IMR-90 (cell line): ENCODE data around the gene LMLN. TPM values are rescaled to one million over a fixed set of nuclear protein-coding genes. Genes with fewer than 3 reads are reported as not detected.

Source experiments
- ATAC-seq: fragments of 200-7000 bp; cut with Tn5 transposase; 2 replicates; pipeline ENCODE4 v1.9.1; 2020; ENCODE audit warnings: low read depth, mild to moderate bottlenecking, moderate library complexity
- BruUV-seq: library from RNA; stranded (reverse); fragments of 400-500 nt; replicated peaks from 2 replicates; lab custom pipeline; 2021; lab: Mats Ljungman, UMichigan
- CTCF ChIA-PET: fragments of 300-600 bp; formaldehyde crosslinking; extraction: SDS; loops from one replicate; lab custom pipeline; 2021; ENCODE audit warnings: antibody characterized with exemption; lab: Yijun Ruan, JAX
- POLR2A ChIA-PET: fragments of 300-600 bp; sonication (Branson Sonifier 250); formaldehyde crosslinking; loops from one replicate; lab custom pipeline; 2022; ENCODE audit warnings: antibody characterized with exemption; ENCODE audit not compliant: unreplicated experiment; lab: Charles Lee
- DNase-seq: peaks from one replicate; pipeline ENCODE4 v3.0.0; 2013
- H2AFZ ChIP-seq: replicated peaks from 2 replicates; pipeline ENCODE3; 2013; ENCODE audit warnings: low read length, mild to moderate bottlenecking; ENCODE audit not compliant: poor library complexity
- H2AK5ac ChIP-seq: 2 replicates; pipeline ENCODE4 v1.6.1; 2013; ENCODE audit warnings: low read depth, low read length, inconsistent platforms
- H2AK9ac ChIP-seq: replicated peaks from 2 replicates; pipeline ENCODE3; 2013; ENCODE audit warnings: mild to moderate bottlenecking, low read depth, low read length, moderate library complexity; ENCODE audit not compliant: poor library complexity
- H2BK120ac ChIP-seq: 2 replicates; pipeline ENCODE4 v1.6.1; 2013; ENCODE audit warnings: low read depth, low read length, inconsistent platforms
- H2BK15ac ChIP-seq: 3 replicates; pipeline ENCODE4 v1.6.1; 2013; ENCODE audit warnings: low read depth, low read length, inconsistent platforms
- H2BK20ac ChIP-seq: 2 replicates; pipeline ENCODE4 v1.6.1; 2013; ENCODE audit warnings: low read depth, mild to moderate bottlenecking, inconsistent platforms, low read length, moderate library complexity
- H2BK5ac ChIP-seq: 2 replicates; pipeline ENCODE4 v1.6.1; 2013; ENCODE audit warnings: mild to moderate bottlenecking, low read depth, low read length, inconsistent platforms; ENCODE audit not compliant: poor library complexity, severe bottlenecking
- H3K14ac ChIP-seq: replicated peaks from 2 replicates; pipeline ENCODE4 v1.6.1; 2013; ENCODE audit warnings: low read depth, low read length, inconsistent platforms
- H3K18ac ChIP-seq: 2 replicates; pipeline ENCODE4 v1.6.1; 2013; ENCODE audit warnings: low read depth, low read length, control low read depth
- H3K23ac ChIP-seq: 2 replicates; pipeline ENCODE4 v1.6.1; 2013; ENCODE audit warnings: low read depth, low read length, inconsistent platforms
- H3K27ac ChIP-seq: 2 replicates; pipeline ENCODE4 v1.5.1; 2013; ENCODE audit warnings: mild to moderate bottlenecking, control low read depth, low read length; ENCODE audit not compliant: insufficient read depth
- H3K27me3 ChIP-seq: 2 replicates; pipeline ENCODE4 v1.6.1; 2013; ENCODE audit warnings: low read length; ENCODE audit not compliant: control insufficient read depth, insufficient read depth
- H3K36me3 ChIP-seq: 2 replicates; pipeline ENCODE4 v1.6.1; 2013; ENCODE audit warnings: low read length, mixed read lengths; ENCODE audit not compliant: control insufficient read depth, insufficient read depth
- H3K4ac ChIP-seq: 2 replicates; pipeline ENCODE4 v1.6.1; 2013; ENCODE audit warnings: low read depth, low read length, inconsistent platforms
- H3K4me1 ChIP-seq: 2 replicates; pipeline ENCODE4 v1.6.1; 2013; ENCODE audit warnings: low read length, mixed read lengths; ENCODE audit not compliant: control insufficient read depth, insufficient read depth
- H3K4me2 ChIP-seq: 2 replicates; pipeline ENCODE4 v1.6.1; 2013; ENCODE audit warnings: low read depth, mild to moderate bottlenecking, control low read depth, low read length, moderate library complexity
- H3K4me3 ChIP-seq: 2 replicates; pipeline ENCODE4 v1.5.1; 2013; ENCODE audit warnings: low read depth, mild to moderate bottlenecking, control low read depth, low read length, moderate library complexity; ENCODE audit not compliant: insufficient read depth
- H3K56ac ChIP-seq: 2 replicates; pipeline ENCODE4 v1.6.1; 2013; ENCODE audit warnings: low read length, inconsistent platforms; ENCODE audit not compliant: insufficient read depth; ENCODE audit errors: extremely low read depth
- H3K79me1 ChIP-seq, 2 experiments: 2 replicates each; pipeline ENCODE4 v1.6.1; 2013; ENCODE audit warnings: low read length in 2 of 2, inconsistent platforms in 1 of 2, low read depth in 1 of 2
- H3K9ac ChIP-seq: 2 replicates; pipeline ENCODE4 v1.6.1; 2013; ENCODE audit warnings: low read depth, low read length, control low read depth
- H3K9me1 ChIP-seq: 2 replicates; pipeline ENCODE4 v1.6.1; 2013; ENCODE audit warnings: low read length, inconsistent platforms; ENCODE audit not compliant: insufficient read depth
- H3K9me3 ChIP-seq: 2 replicates; pipeline ENCODE4 v1.6.1; 2013; ENCODE audit warnings: low read length; ENCODE audit not compliant: control insufficient read depth, insufficient read depth
- H4K20me1 ChIP-seq: 2 replicates; pipeline ENCODE4 v1.6.1; 2013; ENCODE audit warnings: low read length, inconsistent platforms; ENCODE audit not compliant: insufficient read depth
- H4K5ac ChIP-seq: 2 replicates; pipeline ENCODE4 v1.6.1; 2013; ENCODE audit warnings: mild to moderate bottlenecking, low read depth, low read length, control low read depth
- H4K8ac ChIP-seq, 2 experiments: 2 replicates each; pipeline ENCODE4 v1.6.1; 2013; ENCODE audit warnings: low read depth in 2 of 2, low read length in 2 of 2, control low read depth in 1 of 2, inconsistent platforms in 1 of 2
- H4K91ac ChIP-seq: 2 replicates; pipeline ENCODE4 v1.6.1; 2013; ENCODE audit warnings: low read depth, low read length, inconsistent platforms; ENCODE audit not compliant: insufficient read depth
- CEBPB ChIP-seq: IDR thresholded peaks from 2 replicates; pipeline ENCODE4 v1.6.1; 2012; ENCODE audit warnings: low read depth, low read length, improper control_type of control experiment
- FOS ChIP-seq: fragments of 150-350 bp; IDR thresholded peaks from 2 replicates; pipeline ENCODE4 v1.6.1; 2016; ENCODE audit warnings: low read depth, low read length
- MAFK ChIP-seq: IDR thresholded peaks from 2 replicates; pipeline ENCODE4 v1.6.1; 2012; ENCODE audit warnings: low read depth, low read length, improper control_type of control experiment
- WGBS, 2 experiments: methylation state at CpG; one replicate each; pipeline versions ENCODE4 v1.1.5 to v1.1.7; 2013; ENCODE audit warnings: missing lambda C conversion rate in 2 of 2; ENCODE audit not compliant: insufficient read length in 1 of 2; ENCODE audit errors: extremely low coverage in 2 of 2; 5-methylcytosine and 5-hydroxymethylcytosine counted together
- dilution Hi-C: fragments of 300-500 bp; cut with HindIII; formaldehyde crosslinking; loops from one replicate; pipeline ENCODE4 v1.14.3; 2018; ENCODE audit warnings: low sequenced_read_pairs; ENCODE audit not compliant: unreplicated experiment
- in situ Hi-C: fragments of 300-500 bp; cut with MboI; formaldehyde crosslinking; loops from 3 replicates; pipeline ENCODE4 v1.14.3; 2019; ENCODE audit warnings: low sequenced_read_pairs, inconsistent platforms, mixed read lengths
- intact Hi-C: fragments of 100-400 bp; cut with micrococcal nuclease; formaldehyde crosslinking; loops from 2 replicates; pipeline ENCODE4 v1.10.0; 2022
- polyA plus RNA-seq, 3 experiments: library from polyadenylated mRNA; depleted of rRNA; stranded (reverse); fragments of >200 nt; gene quantifications; 2 replicates each; pipeline ENCODE4 v1.2.3, GENCODE V29; 2012; ENCODE audit warnings: low replicate concordance in 1 of 3
- total RNA-seq: library from RNA; depleted of rRNA; stranded (reverse); fragments of >200 nt; gene quantifications from 2 replicates; pipeline ENCODE4 v1.2.3, GENCODE V29; 2012
- TF ChIP-seq, protein P1 (sequence below): fragments of 150-350 bp; IDR thresholded peaks from 2 replicates; pipeline ENCODE4 v1.6.1; 2016; ENCODE audit warnings: low read depth, mild to moderate bottlenecking, low read length, moderate library complexity, borderline replicate concordance
- TF ChIP-seq, protein P2 (sequence below): fragments of 150-350 bp; IDR thresholded peaks from 2 replicates; pipeline ENCODE4 v1.6.1; 2017; ENCODE audit warnings: mild to moderate bottlenecking, antibody characterized with exemption, low read length, low read depth

The LMLN gene
- total and polyA plus RNA-seq, 2 of the 4 experiments (the other 2 are of a cell fraction): 3.3 to 3.9 TPM

DNA sequence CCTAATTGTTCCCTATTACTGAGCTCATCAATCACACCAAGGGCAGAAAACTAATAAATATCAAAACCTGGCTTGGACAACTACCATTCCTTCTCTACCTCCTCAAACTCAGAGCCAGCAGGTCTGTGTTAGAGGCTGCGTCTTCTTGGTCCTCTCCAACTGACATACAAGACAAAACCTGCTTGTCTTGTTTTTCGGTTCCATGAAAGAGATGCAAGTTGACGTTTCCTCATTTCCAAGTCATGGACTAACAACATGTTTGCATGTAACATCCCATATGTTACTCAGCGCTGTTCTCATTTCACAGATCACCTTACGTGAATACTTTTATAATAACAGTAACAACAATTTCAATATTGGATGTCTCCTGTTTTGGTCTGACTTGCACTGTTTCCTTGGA is 110.9 kb downstream of the LMLN start:
- H3K27me3 ChIP-seq: peaks cover 26% of the 10 kb centered on the region

More for the DNA sequence above, 110.9 kb downstream of the LMLN start:
- H3K18ac ChIP-seq: no peak overlapping the region
- no peaks in the 10 kb centered on the region for H3K4me1 ChIP-seq
- no peaks in the 10 kb centered on the region for H3K36me3 ChIP-seq
- H4K8ac ChIP-seq: no peak overlapping the region
- no peak overlapping the region for H2BK120ac ChIP-seq
- TF ChIP-seq CEBPB (no peak), MAFK (no peak), FOS (no peak)
- TF ChIP-seq, protein P1, sequence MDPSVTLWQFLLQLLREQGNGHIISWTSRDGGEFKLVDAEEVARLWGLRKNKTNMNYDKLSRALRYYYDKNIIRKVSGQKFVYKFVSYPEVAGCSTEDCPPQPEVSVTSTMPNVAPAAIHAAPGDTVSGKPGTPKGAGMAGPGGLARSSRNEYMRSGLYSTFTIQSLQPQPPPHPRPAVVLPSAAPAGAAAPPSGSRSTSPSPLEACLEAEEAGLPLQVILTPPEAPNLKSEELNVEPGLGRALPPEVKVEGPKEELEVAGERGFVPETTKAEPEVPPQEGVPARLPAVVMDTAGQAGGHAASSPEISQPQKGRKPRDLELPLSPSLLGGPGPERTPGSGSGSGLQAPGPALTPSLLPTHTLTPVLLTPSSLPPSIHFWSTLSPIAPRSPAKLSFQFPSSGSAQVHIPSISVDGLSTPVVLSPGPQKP: no peak
- TF ChIP-seq, protein P2, sequence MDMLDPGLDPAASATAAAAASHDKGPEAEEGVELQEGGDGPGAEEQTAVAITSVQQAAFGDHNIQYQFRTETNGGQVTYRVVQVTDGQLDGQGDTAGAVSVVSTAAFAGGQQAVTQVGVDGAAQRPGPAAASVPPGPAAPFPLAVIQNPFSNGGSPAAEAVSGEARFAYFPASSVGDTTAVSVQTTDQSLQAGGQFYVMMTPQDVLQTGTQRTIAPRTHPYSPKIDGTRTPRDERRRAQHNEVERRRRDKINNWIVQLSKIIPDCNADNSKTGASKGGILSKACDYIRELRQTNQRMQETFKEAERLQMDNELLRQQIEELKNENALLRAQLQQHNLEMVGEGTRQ: no peak
- H4K91ac ChIP-seq: no peak overlapping the region
- no peak overlapping the region for H2AK9ac ChIP-seq
- no peak overlapping the region for H4K5ac ChIP-seq
- no peak overlapping the region for H3K4me2 ChIP-seq
- H4K20me1 ChIP-seq: no peaks in the 10 kb centered on the region
- WGBS, 2 experiments: 92% methylated on average over 2 of the region's 5 CpGs; no CpG with 5 or more reads in 1 of the 2 experiments
- H2BK20ac ChIP-seq: no peak overlapping the region
- H3K4ac ChIP-seq: no peak overlapping the region
- no peak overlapping the region for H3K14ac ChIP-seq
- H3K9ac ChIP-seq: no peak overlapping the region
- H3K9me1 ChIP-seq: no peaks in the 10 kb centered on the region
- H3K9me3 ChIP-seq: no peaks in the 10 kb centered on the region
- H2BK15ac ChIP-seq: no peak overlapping the region
- no peak overlapping the region for H2AFZ ChIP-seq
- H3K56ac ChIP-seq: no peak overlapping the region
- H3K23ac ChIP-seq: no peak overlapping the region
- dilution Hi-C loops (no loop called here), intact Hi-C loops (loop anchor here (10.0 kb wide), 1 partner anchor 106 kb away; the partner anchor contains the start of gene LMLN), in situ Hi-C loops (no loop called here)
- H3K4me3 ChIP-seq: no peak overlapping the region
- ChIA-PET CTCF (no interaction called here), POLR2A (no interaction called here)
- no peak overlapping the region for H3K27ac ChIP-seq
- H2AK5ac ChIP-seq: no peak overlapping the region
- no TSS peak for BruUV-seq
- H3K79me1 ChIP-seq: no peaks in the 10 kb centered on the region
- ATAC-seq (no peak), DNase-seq (no peak)
- H2BK5ac ChIP-seq: no peak overlapping the region
